Measurements from ENCODE around the gene HAP1.
"Not testable (repeated sequence)": the region's sequence is repeated elsewhere in the genome, so short reads cannot be mapped to it uniquely, and the experiment has no call there.

HAP1 gene

DNA sequence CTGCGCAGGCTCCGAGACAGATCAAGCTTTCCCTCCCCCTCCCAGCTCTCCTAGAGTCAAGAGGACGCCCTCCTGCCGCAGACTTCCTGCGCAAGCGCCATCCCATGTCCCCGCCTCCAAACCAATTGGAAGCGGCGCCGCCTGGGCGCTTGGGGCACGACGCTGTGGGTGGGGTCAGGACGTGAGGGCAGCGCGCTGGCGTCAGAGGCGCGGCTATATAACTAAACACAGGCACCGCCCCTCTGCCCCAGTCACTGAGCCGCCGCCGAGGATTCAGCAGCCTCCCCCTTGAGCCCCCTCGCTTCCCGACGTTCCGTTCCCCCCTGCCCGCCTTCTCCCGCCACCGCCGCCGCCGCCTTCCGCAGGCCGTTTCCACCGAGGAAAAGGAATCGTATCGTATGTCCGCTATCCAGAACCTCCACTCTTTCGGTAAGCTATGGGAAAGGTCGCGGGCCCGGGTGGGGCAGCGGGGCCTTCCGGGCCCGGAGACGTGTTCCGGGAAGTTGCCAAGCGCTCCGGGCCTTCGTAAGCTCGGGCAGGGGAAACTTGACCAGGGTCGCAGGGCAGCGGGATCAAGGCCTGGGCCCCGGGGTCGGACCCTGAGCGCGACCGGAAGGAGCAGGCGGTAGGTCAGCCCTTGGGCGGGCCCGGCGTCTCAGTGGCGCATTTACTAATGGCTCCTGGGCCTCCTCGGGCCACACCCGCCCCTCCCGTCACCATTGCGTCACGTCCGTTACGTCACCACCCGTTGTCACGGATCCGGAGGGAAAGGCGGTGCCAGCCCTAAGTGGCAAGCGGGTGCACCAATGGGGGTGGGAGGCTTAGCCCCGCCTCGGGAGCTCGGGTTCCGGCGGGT is 45.6 kb downstream of the HAP1 start, which contains the start of gene EIF1:
EIF1 (plus strand) TSS at position 245 of the 856 bp plus-strand sequence; CDS start at position 399, 154 bp downstream.
- peak; percentile 100 for DNase-seq

DNA sequence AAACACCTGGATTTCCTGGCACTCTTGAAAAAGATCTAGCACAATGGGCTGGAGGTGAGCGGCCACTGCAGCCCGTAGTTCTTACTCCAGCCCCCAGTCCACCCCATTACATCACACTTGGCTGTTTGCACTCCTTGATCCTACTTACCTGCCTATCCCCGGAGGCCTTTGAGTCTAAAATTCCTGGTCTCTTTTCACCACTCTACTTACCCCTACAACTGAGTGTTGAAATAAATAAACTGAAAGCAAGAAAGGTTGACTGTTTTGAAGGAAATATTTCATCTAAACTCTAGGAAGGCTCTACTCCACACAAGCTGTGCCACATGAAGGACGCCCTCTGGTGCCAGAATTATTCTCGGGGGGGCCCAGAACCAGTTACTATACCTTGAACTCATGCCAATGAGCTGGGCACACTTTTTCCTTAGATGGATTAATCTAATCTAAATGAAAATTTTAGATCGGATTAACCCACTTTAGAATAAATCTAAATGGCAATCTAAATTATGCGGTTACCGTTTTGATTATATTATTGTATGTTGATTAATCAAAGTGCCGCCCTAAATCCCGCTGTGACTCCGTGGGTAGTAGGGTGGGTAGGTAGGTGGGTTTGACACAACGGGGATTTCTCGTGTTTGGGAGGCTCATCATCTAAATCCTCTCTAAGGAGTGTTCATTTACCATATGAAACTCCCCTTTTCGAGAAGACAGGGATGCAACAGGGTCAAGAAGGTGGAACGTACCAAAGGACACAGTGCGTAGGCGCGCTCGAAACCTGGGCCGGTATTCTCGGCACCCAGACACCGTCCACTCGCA is 46.4 kb downstream of the HAP1 start:
- DNase-seq: peak; percentile 56

GRCh38 chr17:41686281-41686680 is 48.2 kb downstream of the HAP1 start:
- DNase-seq: no peak

- not testable (repeated sequence) for DNase-seq
Measured at GRCh38 chr17:41685753-41686152, 48.7 kb downstream of the HAP1 start.

DNA sequence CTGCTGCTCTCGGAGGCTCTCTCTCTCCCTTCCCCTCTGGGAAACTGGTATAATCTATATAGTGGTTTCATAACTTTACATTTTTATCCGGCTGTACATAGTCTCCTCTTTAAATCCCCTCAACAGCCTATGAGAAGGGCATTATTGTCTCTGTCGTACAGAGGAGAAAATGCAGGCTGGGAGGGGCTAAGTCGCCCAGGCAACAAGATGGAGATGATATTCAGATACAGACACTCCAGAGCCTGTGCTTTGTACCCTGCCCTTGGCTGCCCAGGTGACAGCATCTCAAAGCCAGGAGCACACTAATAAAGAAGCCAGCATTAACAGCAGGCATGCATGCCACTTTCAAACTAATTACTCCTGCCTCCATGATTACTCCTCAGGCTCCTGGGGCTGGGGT is 50.4 kb downstream of the HAP1 start:
- DNase-seq: no peak

DNA sequence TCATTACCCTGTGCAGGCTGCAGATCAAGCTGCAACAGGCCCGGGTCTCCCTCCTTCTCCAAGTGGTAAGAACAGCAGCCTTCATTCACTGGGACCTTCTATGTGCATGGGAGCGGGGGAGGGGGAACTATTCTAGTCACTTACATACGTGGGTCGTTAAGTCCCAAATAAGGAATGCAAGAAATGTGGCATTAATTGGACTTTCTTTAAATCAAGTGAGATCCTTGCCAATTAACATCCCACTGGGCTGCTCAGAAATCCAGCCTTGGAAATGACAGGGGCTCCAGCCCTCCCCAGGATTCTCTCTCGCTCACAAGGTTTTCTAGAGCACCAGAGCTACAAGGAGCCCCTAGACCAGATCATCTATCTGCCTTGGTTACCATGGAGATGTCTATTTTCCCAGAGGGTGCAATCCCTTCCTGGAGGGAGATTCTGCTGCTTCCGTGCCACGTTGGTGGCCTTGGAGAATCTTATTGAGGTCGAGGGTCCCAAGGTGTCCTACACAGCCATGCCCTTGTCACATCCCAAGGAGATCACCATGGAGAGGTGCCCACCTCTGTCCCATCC is 50.9 kb downstream of the HAP1 start:
- no peak for DNase-seq

DNA sequence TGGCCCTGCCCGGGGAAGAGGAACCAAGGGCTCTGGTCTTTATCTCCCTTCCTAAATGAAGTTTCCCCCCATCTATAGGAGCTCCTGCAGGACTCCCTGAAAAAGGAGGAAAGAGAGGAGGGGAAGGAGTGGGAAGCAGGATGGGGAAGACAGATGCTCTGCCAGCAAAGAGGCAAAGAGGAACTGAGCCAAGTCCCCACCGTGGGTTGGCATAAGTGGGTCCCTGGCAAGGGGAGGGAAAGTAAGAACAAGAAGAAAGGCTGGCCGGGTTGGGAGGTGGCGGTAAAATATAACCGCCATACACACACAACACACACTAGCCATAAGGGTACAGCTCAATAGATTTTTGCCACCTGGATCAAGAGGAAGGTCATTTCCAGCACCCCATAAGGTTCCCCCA is 51.8 kb downstream of the HAP1 start:
- no peak for DNase-seq

- no peak for DNase-seq
Measured at GRCh38 chr17:41681776-41682175, 52.7 kb downstream of the HAP1 start.

- no peak for DNase-seq
Measured at GRCh38 chr17:41680426-41681040, 53.9 kb downstream of the HAP1 start.

DNA sequence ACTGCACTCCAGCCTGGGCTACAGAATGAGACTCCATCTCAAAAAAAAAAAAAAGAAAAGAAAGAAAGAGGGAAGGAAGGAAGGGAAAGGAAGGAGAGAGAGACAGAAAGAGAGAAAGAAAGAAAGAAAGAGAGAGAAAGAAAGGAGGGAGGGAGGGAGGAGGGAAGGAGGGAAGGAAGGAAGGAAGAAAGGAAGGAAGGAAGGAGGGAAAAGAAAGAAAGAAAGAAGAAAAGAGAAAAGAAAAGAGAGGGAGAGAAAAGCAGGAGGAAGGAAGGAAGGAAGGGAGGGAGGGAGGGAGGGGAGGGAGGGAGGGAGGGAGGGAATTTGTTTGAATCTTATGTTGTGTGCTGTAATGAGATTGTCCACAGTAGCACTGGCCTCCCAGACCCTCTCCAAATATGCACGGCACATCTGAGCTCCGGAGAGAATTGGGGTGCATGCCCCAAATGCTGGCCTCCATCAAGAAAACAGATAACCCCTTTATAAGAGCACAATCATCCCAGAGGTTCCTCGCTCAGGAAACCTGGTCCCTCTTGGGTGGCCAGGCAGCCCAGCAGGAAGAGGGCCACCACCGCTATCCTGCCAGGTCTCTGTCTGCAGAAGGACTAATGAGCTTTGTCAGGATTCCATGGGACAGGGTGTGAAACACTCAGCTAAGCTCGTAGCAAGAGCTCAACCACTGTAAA is 54.6 kb downstream of the HAP1 start:
- DNase-seq: no peak

- DNase-seq: peak; percentile 46
Measured at GRCh38 chr17:41678907-41679739, 55.3 kb downstream of the HAP1 start.

DNA sequence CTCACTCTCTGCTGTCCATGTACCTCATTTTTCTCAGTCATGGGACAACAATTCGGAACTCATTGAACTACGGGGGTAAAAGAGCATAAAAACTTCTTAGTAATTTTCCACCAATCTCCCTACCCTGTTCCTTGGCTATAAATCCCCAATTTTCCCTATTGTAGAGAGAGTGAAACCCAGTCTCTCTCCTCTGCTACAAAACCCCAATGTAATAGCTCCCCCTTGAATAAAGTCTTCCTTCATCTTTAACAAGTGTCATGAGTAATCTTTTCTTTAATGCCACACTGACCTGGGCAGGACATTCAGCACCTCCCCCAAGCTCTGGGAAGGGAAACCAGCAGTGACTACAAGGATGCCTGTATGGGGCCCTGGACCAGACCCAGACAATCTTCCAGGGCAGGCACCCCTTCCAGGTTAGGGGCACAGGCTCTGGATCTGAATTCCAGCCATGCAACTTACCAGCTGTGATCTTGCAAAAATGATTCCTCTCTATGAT is 56.0 kb downstream of the HAP1 start:
- no peak for DNase-seq

GRCh38 chr17:41676058-41676419 is 58.4 kb downstream of the HAP1 start:
- no peak for DNase-seq

DNA sequence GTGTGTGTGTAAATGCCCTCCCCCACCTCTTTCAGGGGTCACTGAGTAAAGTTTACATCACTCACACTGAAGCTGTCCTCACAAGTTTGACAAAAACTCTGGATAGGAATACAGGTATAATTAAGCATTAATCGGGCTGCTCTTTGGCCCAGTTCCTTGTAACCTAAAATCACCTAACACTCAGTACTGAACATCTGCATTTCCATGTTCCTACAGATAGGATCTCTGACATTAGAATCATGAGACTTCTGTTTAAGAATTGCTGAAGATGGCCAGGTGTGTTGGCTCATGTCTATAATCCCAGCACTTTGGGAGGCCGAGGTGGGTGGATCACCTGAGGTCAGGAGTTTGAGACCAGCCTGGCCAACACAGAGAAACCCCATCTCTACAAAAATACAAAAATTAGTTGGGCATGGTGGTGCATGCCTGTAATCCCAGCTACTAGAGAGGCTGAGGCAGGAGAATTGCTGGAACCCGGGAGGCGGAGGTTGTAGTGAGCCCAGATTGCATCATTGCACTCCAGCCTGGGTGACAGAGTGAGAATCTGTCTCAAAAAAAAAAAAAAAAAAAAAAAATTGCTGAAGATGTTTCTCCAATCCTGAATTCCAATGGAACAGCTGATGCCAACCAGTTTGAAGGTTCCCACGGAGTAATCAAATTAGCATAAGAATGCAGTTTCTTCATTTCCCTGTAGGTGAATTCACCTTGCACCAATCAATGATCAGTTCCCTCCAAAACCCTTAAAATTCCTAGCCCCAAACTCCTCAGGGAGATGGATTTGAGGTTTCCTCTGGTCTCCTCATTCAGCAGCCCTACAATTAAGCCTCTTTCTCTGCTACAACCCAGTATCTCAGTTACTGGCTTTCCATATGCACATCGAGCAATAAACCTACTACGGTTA is 59.0 kb downstream of the HAP1 start:
- DNase-seq: not testable (repeated sequence)
